A549 (cell line): Measurements from ENCODE around the gene IPO13. TPM values are rescaled to one million over a fixed set of nuclear protein-coding genes. Genes with fewer than 3 reads are reported as not detected.

Experiments used
- ATAC-seq, 2 experiments: fragments of 200-7000 bp in 1 of 2; fragments of >200 bp in 1 of 2; cut with Nextera tagmentation in 1 of 2; cut with Tn5 transposase in 1 of 2; 3 replicates each; pipeline versions ENCODE4 v1.8.0 to v1.9.1; 2018 to 2020; ENCODE audit warnings: mild to moderate bottlenecking in 1 of 2, moderate library complexity in 1 of 2
- CTCF ChIA-PET: fragments of 300-600 bp; sonication (Branson Sonifier 250); formaldehyde crosslinking; extraction: SDS; loops from one replicate; lab custom pipeline; 2021; ENCODE audit warnings: antibody characterized with exemption, inconsistent platforms; lab: Yijun Ruan, JAX
- POLR2A ChIA-PET: fragments of 350-600 bp; formaldehyde crosslinking; extraction: SDS; loops from one replicate; lab custom pipeline; 2021; ENCODE audit warnings: antibody characterized with exemption, inconsistent platforms; lab: Yijun Ruan, JAX
- DNase-seq, 2 experiments: peaks; one replicate each; pipeline versions ENCODE4 v3.0.0 to v3.0.0-alpha.2; 2011 to 2016; ENCODE audit warnings: low read depth in 1 of 2, low spot score in 1 of 2
- FAIRE-seq: peaks from 2 replicates; lab custom pipeline; 2011; peaks lifted over from hg19 to GRCh38; lab: Jason Lieb, UNC
- H3K27ac ChIP-seq, 2 experiments: fragments of >200 bp; sonication (Bioruptor Twin); formaldehyde crosslinking; 3 replicates each; pipeline ENCODE4 v1.5.1; 2016 to 2017
- H3K4me1 ChIP-seq: fragments of >200 bp; sonication (Bioruptor Twin); formaldehyde crosslinking; 3 replicates; pipeline ENCODE4 v1.6.1; 2016
- H3K4me2 ChIP-seq: fragments of >200 bp; sonication (Bioruptor Twin); formaldehyde crosslinking; 3 replicates; pipeline ENCODE4 v1.6.1; 2016
- H3K4me3 ChIP-seq: fragments of >200 bp; sonication (Bioruptor Twin); formaldehyde crosslinking; 3 replicates; pipeline ENCODE4 v1.5.1; 2016
- H3K9me3 ChIP-seq: fragments of >200 bp; sonication (Bioruptor Twin); formaldehyde crosslinking; 3 replicates; pipeline ENCODE4 v1.6.1; 2016
- BHLHE40 ChIP-seq: IDR thresholded peaks from 2 replicates; pipeline ENCODE4 v1.6.1; 2012; ENCODE audit warnings: low read depth, low read length, inconsistent platforms
- CBX8 ChIP-seq: fragments of 200-600 bp; sonication (generic); IDR thresholded peaks from 2 replicates; pipeline ENCODE4 v1.6.1; 2016
- CHD2 ChIP-seq: fragments of 150-350 bp; IDR thresholded peaks from 2 replicates; pipeline ENCODE4 v1.6.1; 2014; ENCODE audit warnings: low read length; ENCODE audit not compliant: partially characterized antibody
- CHD4 ChIP-seq: fragments of 200-600 bp; sonication (generic); IDR thresholded peaks from 2 replicates; pipeline ENCODE4 v1.6.1; 2016; ENCODE audit warnings: antibody characterized with exemption, mild to moderate bottlenecking, borderline replicate concordance
- E2F6 ChIP-seq: IDR thresholded peaks from 2 replicates; pipeline ENCODE4 v1.6.1; 2012; ENCODE audit warnings: low read depth, borderline replicate concordance
- EHF ChIP-seq: fragments of 250-450 bp; sonication (Bioruptor Pico); IDR thresholded peaks from 2 replicates; pipeline ENCODE4 v1.5.0; 2020; ENCODE audit warnings: mild to moderate bottlenecking
- EHMT2 ChIP-seq: fragments of 200-600 bp; sonication (generic); IDR thresholded peaks from 2 replicates; pipeline ENCODE4 v1.6.1; 2016; ENCODE audit warnings: antibody characterized with exemption, low read depth, mild to moderate bottlenecking, moderate library complexity
- EP300 ChIP-seq, 2 experiments: fragments of >200 bp; sonication (Bioruptor Twin); formaldehyde crosslinking; IDR thresholded peaks; 2 replicates in 1 of 2; 3 replicates in 1 of 2; pipeline ENCODE4 v1.6.1; 2016 to 2017
- FOSB ChIP-seq: fragments of 250-450 bp; sonication (Bioruptor Pico); IDR thresholded peaks from 2 replicates; pipeline ENCODE4 v1.5.0; 2020; ENCODE audit warnings: mild to moderate bottlenecking, moderate library complexity
- FOSL2 ChIP-seq, 2 experiments: fragments of 450-650 bp in 1 of 2; fragments of >200 bp in 1 of 2; sonication (Bioruptor Twin) in 1 of 2; formaldehyde crosslinking; IDR thresholded peaks; 2 replicates each; pipeline versions ENCODE4 v1.5.0 to v1.6.1; 2016 to 2020; ENCODE audit warnings: mild to moderate bottlenecking in 1 of 2, moderate library complexity in 1 of 2
- HDAC2 ChIP-seq: fragments of 200-600 bp; sonication (generic); IDR thresholded peaks from 2 replicates; pipeline ENCODE4 v1.6.1; 2016
- HOXB5 ChIP-seq: fragments of 250-450 bp; sonication (Bioruptor Pico); IDR thresholded peaks from 2 replicates; pipeline ENCODE4 v1.5.0; 2020; ENCODE audit warnings: mild to moderate bottlenecking, moderate library complexity
- KDM5A ChIP-seq: fragments of 200-600 bp; sonication (generic); IDR thresholded peaks from 2 replicates; pipeline ENCODE4 v1.6.1; 2016; ENCODE audit warnings: antibody characterized with exemption, mild to moderate bottlenecking
- MAX ChIP-seq: IDR thresholded peaks from 2 replicates; pipeline ENCODE4 v1.6.1; 2012
- MYC ChIP-seq: IDR thresholded peaks from 2 replicates; pipeline ENCODE4 v1.6.1; 2012; ENCODE audit warnings: mild to moderate bottlenecking, inconsistent platforms, low read length, improper control_type of control experiment, borderline replicate concordance
- PHF8 ChIP-seq: fragments of 200-600 bp; sonication (generic); IDR thresholded peaks from 2 replicates; pipeline ENCODE4 v1.6.1; 2016; ENCODE audit warnings: low read depth, mild to moderate bottlenecking, antibody characterized with exemption, moderate library complexity, borderline replicate concordance
- POLR2A ChIP-seq: IDR thresholded peaks from 2 replicates; pipeline ENCODE4 v1.6.1; 2012; ENCODE audit warnings: mild to moderate bottlenecking, low read length
- RAD21 ChIP-seq, 2 experiments: fragments of >200 bp in 1 of 2; sonication (Bioruptor Twin) in 1 of 2; formaldehyde crosslinking in 1 of 2; IDR thresholded peaks in 1 of 2; conservative IDR thresholded peaks in 1 of 2; 2 replicates in 1 of 2; 3 replicates in 1 of 2; pipeline ENCODE4 v1.6.1; 2012 to 2018; ENCODE audit warnings: inconsistent platforms in 1 of 2
- RFX5 ChIP-seq: fragments of 450-650 bp; IDR thresholded peaks from 2 replicates; pipeline ENCODE4 v1.7.1; 2014; ENCODE audit warnings: antibody characterized with exemption, mild to moderate bottlenecking, moderate library complexity
- RNF2 ChIP-seq: fragments of 200-600 bp; sonication (generic); IDR thresholded peaks from 2 replicates; pipeline ENCODE4 v1.6.1; 2016; ENCODE audit warnings: low read depth, mild to moderate bottlenecking, antibody characterized with exemption, moderate library complexity, borderline replicate concordance
- SMC3 ChIP-seq: fragments of >200 bp; sonication (Bioruptor Twin); formaldehyde crosslinking; IDR thresholded peaks from 3 replicates; pipeline ENCODE4 v1.6.1; 2018; ENCODE audit warnings: inconsistent platforms
- TFCP2L1 ChIP-seq: fragments of 250-450 bp; sonication (Bioruptor Pico); IDR thresholded peaks from 2 replicates; pipeline ENCODE4 v1.5.0; 2021; ENCODE audit warnings: mild to moderate bottlenecking
- TP53 ChIP-seq: fragments of 250-450 bp; sonication (Bioruptor Pico); IDR thresholded peaks from 2 replicates; pipeline ENCODE4 v1.5.0; 2021; ENCODE audit warnings: mild to moderate bottlenecking, moderate library complexity
- ZFP36 ChIP-seq: fragments of 450-650 bp; IDR thresholded peaks from 2 replicates; pipeline ENCODE4 v1.6.1; 2014; ENCODE audit warnings: borderline replicate concordance; ENCODE audit not compliant: partially characterized antibody
- ZSCAN20 ChIP-seq: fragments of 250-450 bp; sonication (Bioruptor Pico); IDR thresholded peaks from 2 replicates; pipeline ENCODE4 v1.8.0; 2022; ENCODE audit warnings: mild to moderate bottlenecking, moderate library complexity
- WGBS: methylation state at CpG from one replicate; pipeline ENCODE4 v1.1.6; 2017; ENCODE audit errors: missing lambda C conversion rate; 5-methylcytosine and 5-hydroxymethylcytosine counted together
- polyA plus RNA-seq, 4 experiments: library from polyadenylated mRNA; depleted of rRNA in 3 of 4; stranded (reverse); fragments of >200 nt; fragmentation: RNase III in 1 of 4; extraction: RNeasy Plus Mini Kit Qiagen cat#74134 plus additional on column Dnase treatment in 1 of 4; gene quantifications; 2 replicates in 3 of 4; 3 replicates in 1 of 4; pipeline ENCODE4 v1.2.3, GENCODE V29; 2011 to 2017
- TF ChIP-seq, protein P1 (sequence below): fragments of 150-350 bp; IDR thresholded peaks from 2 replicates; pipeline ENCODE4 v1.6.1; 2014; ENCODE audit warnings: low read depth, mild to moderate bottlenecking, low read length

The IPO13 gene
- polyA plus RNA-seq, 2 of the 4 experiments (the other 2 are of a cell fraction), result 8.1 to 15.8 TPM

DNA sequence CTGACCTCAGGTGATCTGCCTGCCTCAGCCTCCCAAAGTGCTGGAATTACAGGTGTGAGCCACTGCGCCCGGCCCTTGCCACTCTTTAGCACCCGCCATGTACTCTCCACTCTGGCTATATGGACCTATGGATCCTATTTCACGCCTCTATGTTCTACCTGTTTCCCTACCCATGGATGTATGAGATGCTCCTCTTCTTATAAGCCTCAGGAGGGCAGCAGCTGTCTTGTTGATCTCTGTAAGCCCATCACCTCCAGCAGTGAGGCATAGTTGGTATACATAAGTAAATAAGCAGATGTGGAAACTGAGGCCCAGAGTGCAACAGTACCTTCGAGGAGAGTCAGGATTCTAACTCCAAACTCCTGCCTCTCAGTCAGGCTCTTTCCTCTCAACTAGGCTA lies 37.9 kb upstream of the IPO13 start:
- Histone ChIP-seq H3K4me2 (no peak overlapping the region), H3K9me3 (no peaks in the 10 kb centered on the region), H3K27ac (no peak overlapping the region), H3K4me1 (no peaks in the 10 kb centered on the region), H3K4me3 (no peak overlapping the region)
- FAIRE-seq (no peak), DNase-seq (no peak), ATAC-seq (no peak)
- TF ChIP-seq RAD21 (conservative IDR thresholded peaks at IDR 0.05 in 1 of 2, IDR thresholded peaks at IDR 0.05 in 1 of 2) (peak in 1 of 2 experiments; percentile 42; a peak in 2 of 5 replicates), BHLHE40 (no peak)
- POLR2A ChIA-PET, result no interaction called here
- CTCF ChIA-PET, result interaction anchor here (1.6 to 1.8 kb wide), 2 partner anchors 11 to 26 kb away, joined by 8 to 10 read pairs; no protein-coding TSS in a partner anchor
- WGBS, result 76% methylated on average over 5 of the region's 5 CpGs

GRCh38 chr1:43910343-43910742 lies 36.4 kb upstream of the IPO13 start:
- 100% methylated on average over 1 of the region's 1 CpG for WGBS
- ChIA-PET CTCF (interaction anchor here (1.2 to 4.5 kb wide), 2 partner anchors 20 to 24 kb away, joined by 3 to 27 read pairs; partner anchors contain the start of gene ARTN), POLR2A (no interaction called here)
- H3K9me3 ChIP-seq, result no peaks in the 10 kb centered on the region
- no peak for FAIRE-seq
- no peak overlapping the region for H3K4me3 ChIP-seq
- H3K4me1 ChIP-seq, result peaks cover 6% of the 10 kb centered on the region; the same call in 1 of the 3 replicates
- no peak overlapping the region for H3K4me2 ChIP-seq
- no peak for DNase-seq
- no peak for TF ChIP-seq ZFP36
- TF ChIP-seq TP53 (CRISPR knock-in tag), result no peak
- no peak for TF ChIP-seq HOXB5 (CRISPR knock-in tag)
- TF ChIP-seq, protein P1, sequence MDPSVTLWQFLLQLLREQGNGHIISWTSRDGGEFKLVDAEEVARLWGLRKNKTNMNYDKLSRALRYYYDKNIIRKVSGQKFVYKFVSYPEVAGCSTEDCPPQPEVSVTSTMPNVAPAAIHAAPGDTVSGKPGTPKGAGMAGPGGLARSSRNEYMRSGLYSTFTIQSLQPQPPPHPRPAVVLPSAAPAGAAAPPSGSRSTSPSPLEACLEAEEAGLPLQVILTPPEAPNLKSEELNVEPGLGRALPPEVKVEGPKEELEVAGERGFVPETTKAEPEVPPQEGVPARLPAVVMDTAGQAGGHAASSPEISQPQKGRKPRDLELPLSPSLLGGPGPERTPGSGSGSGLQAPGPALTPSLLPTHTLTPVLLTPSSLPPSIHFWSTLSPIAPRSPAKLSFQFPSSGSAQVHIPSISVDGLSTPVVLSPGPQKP, result no peak
- TF ChIP-seq HDAC2, result no peak
- TF ChIP-seq E2F6, result no peak
- TF ChIP-seq FOSB (CRISPR knock-in tag), result no peak
- no peak for TF ChIP-seq KDM5A
- no peak for TF ChIP-seq SMC3
- no peak for TF ChIP-seq POLR2A
- no peak for TF ChIP-seq MYC
- TF ChIP-seq PHF8, result no peak
- TF ChIP-seq RFX5, result no peak
- TF ChIP-seq EP300 (IDR thresholded peaks at IDR 0.05), result no peak
- TF ChIP-seq CHD2, result no peak
- TF ChIP-seq ZSCAN20 (CRISPR knock-in tag), result no peak
- TF ChIP-seq EHMT2, result no peak
- TF ChIP-seq FOSL2 (IDR thresholded peaks at IDR 0.05), result no peak
- TF ChIP-seq FOSL2 (CRISPR knock-in tag; IDR thresholded peaks at IDR 0.05), result no peak
- no peak for TF ChIP-seq CBX8
- no peak for ATAC-seq
- H3K27ac ChIP-seq, result no peak overlapping the region

DNA sequence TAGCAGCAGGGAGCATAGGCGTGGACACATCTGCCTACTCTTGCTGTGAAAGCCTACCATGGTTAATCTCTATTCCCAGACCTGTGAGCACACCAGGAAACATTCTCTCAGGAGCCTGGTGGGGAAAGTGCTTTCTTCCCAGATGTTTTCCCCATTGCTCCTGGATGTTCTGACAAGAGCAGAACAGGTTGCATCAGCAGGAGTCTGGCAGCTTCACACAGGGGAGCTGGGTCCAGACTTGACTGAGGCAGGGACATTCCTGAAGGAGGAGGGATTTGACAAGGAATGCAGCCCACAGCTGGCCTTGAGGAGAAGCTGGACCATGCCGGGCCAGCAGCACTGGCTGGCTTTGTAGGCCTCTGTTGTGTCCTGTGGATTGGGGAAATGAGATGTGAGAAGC lies 34.1 kb upstream of the IPO13 start:
- FAIRE-seq, result no peak
- H3K4me2 ChIP-seq, result no peak overlapping the region
- H3K27ac ChIP-seq, result peak overlapping the region in 1 of 2 experiments; percentile 46; a peak in 3 of 6 replicates
- no peaks in the 10 kb centered on the region for H3K9me3 ChIP-seq
- ATAC-seq, result no peak
- ChIA-PET POLR2A (no interaction called here), CTCF (interaction anchor here (0.8 to 4.5 kb wide), 4 partner anchors 10 to 149 kb away, joined by 3 to 27 read pairs (median 6); partner anchors contain the start of gene ARTN)
- 83% methylated on average over 1 of the region's 2 CpGs for WGBS
- H3K4me1 ChIP-seq, result peaks cover 6% of the 10 kb centered on the region; the same call in 1 of the 3 replicates
- TF ChIP-seq EP300 (IDR thresholded peaks at IDR 0.05) (no peak), TFCP2L1 (no peak), EHF (CRISPR knock-in tag) (no peak), ZFP36 (no peak), RNF2 (no peak), FOSL2 (IDR thresholded peaks at IDR 0.05) (no peak), FOSL2 (CRISPR knock-in tag; IDR thresholded peaks at IDR 0.05) (no peak), MAX (no peak), SMC3 (no peak), CHD4 (no peak)
- H3K4me3 ChIP-seq, result no peak overlapping the region
- no peak for DNase-seq
